ENCODE data around the gene CTAG1B. TPM values are rescaled to one million over a fixed set of nuclear protein-coding genes. Genes with fewer than 3 reads are reported as not detected.

The CTAG1B gene
- total and polyA plus RNA-seq, 2 donors (not counting 1 experiment from before 2014, with no cell fraction given) = 0.09 TPM; not detected in 1

DNA sequence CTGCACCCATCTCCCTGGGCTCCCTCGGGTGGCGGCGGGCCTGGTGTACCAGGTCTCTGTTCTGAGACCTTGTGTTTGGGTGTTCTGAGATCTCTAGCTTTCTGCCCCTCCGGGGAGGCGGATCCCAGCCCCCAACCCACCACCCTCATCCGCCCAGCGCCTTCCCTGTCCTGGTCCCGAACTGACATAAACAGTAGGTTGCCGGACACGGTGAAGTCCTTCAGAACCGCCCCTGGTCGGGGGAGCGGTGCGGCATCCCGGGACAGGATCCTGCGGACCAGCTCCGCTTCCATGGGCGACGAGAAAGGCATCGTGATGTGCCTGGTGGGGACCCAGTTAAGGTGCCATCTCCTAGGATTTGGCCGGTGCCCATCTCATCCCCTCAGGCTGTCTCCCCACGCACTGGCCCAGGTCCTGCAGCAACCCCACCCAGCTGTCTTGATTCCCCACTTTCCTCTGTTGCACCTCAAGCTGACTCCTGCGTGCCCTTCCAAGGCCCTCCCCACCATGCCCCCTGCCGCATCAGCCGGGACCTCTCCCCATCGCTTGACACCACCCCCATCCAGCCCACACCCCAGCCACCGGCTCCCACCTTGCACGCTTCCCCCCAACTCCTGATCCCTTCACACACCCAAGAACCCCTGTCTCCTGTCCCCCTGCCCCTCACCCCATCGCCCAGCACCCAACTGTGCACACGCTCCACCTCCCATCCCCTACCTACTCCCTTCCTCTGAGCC is 33.4 kb upstream of the CTAG1B start:
- POLR2A ChIA-PET = no interaction called here
- H3K36me3 ChIP-seq (replicated peaks in 1 of 2; ENCODE audit: control extremely low read depth in 1 of 2, control insufficient read depth in 1 of 2, extremely low read depth in 1 of 2, insufficient read depth in 2 of 2, low read length in 1 of 2) = no peaks in the 10 kb centered on the region
- no peak overlapping the region for H2AFZ ChIP-seq (ENCODE audit: insufficient read depth, low read depth, low read length, poor library complexity, severe bottlenecking)
- WGBS (ENCODE audit: insufficient coverage) = 91% methylated on average over 13 of the region's 30 CpGs
- no peak for ATAC-seq (ENCODE audit: low read depth)
- no peak overlapping the region for H3K4me3 ChIP-seq (ENCODE audit: control extremely low read depth in 1 of 5, extremely low read depth in 1 of 5, insufficient read depth in 1 of 5, low read depth in 2 of 5, low read length in 4 of 5)
- no peak for TF ChIP-seq EZH2 (IDR thresholded peaks at IDR 0.05; ENCODE audit: borderline replicate concordance, insufficient read depth, low read depth, low read length, poor library complexity, severe bottlenecking)
- TF ChIP-seq, protein P1, sequence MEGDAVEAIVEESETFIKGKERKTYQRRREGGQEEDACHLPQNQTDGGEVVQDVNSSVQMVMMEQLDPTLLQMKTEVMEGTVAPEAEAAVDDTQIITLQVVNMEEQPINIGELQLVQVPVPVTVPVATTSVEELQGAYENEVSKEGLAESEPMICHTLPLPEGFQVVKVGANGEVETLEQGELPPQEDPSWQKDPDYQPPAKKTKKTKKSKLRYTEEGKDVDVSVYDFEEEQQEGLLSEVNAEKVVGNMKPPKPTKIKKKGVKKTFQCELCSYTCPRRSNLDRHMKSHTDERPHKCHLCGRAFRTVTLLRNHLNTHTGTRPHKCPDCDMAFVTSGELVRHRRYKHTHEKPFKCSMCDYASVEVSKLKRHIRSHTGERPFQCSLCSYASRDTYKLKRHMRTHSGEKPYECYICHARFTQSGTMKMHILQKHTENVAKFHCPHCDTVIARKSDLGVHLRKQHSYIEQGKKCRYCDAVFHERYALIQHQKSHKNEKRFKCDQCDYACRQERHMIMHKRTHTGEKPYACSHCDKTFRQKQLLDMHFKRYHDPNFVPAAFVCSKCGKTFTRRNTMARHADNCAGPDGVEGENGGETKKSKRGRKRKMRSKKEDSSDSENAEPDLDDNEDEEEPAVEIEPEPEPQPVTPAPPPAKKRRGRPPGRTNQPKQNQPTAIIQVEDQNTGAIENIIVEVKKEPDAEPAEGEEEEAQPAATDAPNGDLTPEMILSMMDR (IDR thresholded peaks at IDR 0.05) = no peak
- H4K20me1 ChIP-seq (ENCODE audit: control insufficient read depth, insufficient read depth, low read length, poor library complexity, severe bottlenecking) = no peaks in the 10 kb centered on the region
- intact Hi-C loops (cut with micrococcal nuclease) = no loop called here
- no peaks in the 10 kb centered on the region for H3K27me3 ChIP-seq (replicated peaks in 1 of 4; ENCODE audit: control extremely low read depth in 1 of 4, control insufficient read depth in 3 of 4, insufficient read depth in 4 of 4, low read length in 3 of 4)
- H3K4me1 ChIP-seq (ENCODE audit: control insufficient read depth in 2 of 2, insufficient read depth in 2 of 2, low read length in 2 of 2) = no peaks in the 10 kb centered on the region
- no peak overlapping the region for H3K9ac ChIP-seq (ENCODE audit: low read length)
- Mint-ChIP-seq H3K4me3 (no peak overlapping the region), H3K4me1 (no peaks in the 10 kb centered on the region), H3K27ac (no peak overlapping the region), H3K9me3 (ENCODE audit: insufficient read depth) (no peaks in the 10 kb centered on the region), H3K27me3 (no peaks in the 10 kb centered on the region)
- H3K4me2 ChIP-seq (replicated peaks; ENCODE audit: low read depth, low read length, poor library complexity, severe bottlenecking) = no peak overlapping the region
- CTCF ChIA-PET = no interaction called here
- no peak overlapping the region for H3K27ac ChIP-seq (ENCODE audit: low read length in 2 of 2)
- no peaks in the 10 kb centered on the region for H3K9me3 ChIP-seq (ENCODE audit: control extremely low read depth in 1 of 3, control insufficient read depth in 2 of 3, insufficient read depth in 1 of 3, low read length in 2 of 3)
- no peaks in the 10 kb centered on the region for H3K79me2 ChIP-seq (ENCODE audit: control insufficient read depth, insufficient read depth, low read length)
- DNase-seq = no peak

DNA sequence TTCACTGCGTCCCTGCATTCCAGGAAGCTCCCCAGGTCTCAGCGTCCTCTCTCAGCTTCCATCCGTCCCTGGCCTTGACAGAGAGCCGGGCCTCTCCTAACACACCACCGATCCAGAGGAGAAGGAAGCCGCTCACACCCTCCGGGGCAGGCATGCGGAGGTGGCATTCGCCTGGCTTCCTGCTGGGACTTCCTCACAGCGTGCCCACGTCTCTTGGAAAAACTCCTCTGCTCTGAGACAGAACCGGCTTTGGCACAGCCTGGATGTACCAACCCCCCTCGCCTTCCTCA is 31.1 kb upstream of the CTAG1B start:
- ATAC-seq (ENCODE audit: low read depth) (no peak), DNase-seq (no peak)
- Mint-ChIP-seq H3K4me3 (no peak overlapping the region), H3K9me3 (ENCODE audit: insufficient read depth) (no peaks in the 10 kb centered on the region), H3K27me3 (no peaks in the 10 kb centered on the region), H3K4me1 (no peaks in the 10 kb centered on the region), H3K27ac (no peak overlapping the region)
- no peaks in the 10 kb centered on the region for H3K27me3 ChIP-seq (replicated peaks in 1 of 4; ENCODE audit: control extremely low read depth in 1 of 4, control insufficient read depth in 3 of 4, insufficient read depth in 4 of 4, low read length in 3 of 4)
- no peaks in the 10 kb centered on the region for H3K9me3 ChIP-seq (ENCODE audit: control extremely low read depth in 1 of 3, control insufficient read depth in 2 of 3, insufficient read depth in 1 of 3, low read length in 2 of 3)
- no peak overlapping the region for H2AFZ ChIP-seq (ENCODE audit: insufficient read depth, low read depth, low read length, poor library complexity, severe bottlenecking)
- no peak for TF ChIP-seq EZH2 (IDR thresholded peaks at IDR 0.05; ENCODE audit: borderline replicate concordance, insufficient read depth, low read depth, low read length, poor library complexity, severe bottlenecking)
- TF ChIP-seq, protein P1 (IDR thresholded peaks at IDR 0.05) = no peak
- no peaks in the 10 kb centered on the region for H3K4me1 ChIP-seq (ENCODE audit: control insufficient read depth in 2 of 2, insufficient read depth in 2 of 2, low read length in 2 of 2)
- ChIA-PET CTCF (no interaction called here), POLR2A (no interaction called here)
- no peaks in the 10 kb centered on the region for H4K20me1 ChIP-seq (ENCODE audit: control insufficient read depth, insufficient read depth, low read length, poor library complexity, severe bottlenecking)
- H3K36me3 ChIP-seq (replicated peaks in 1 of 2; ENCODE audit: control extremely low read depth in 1 of 2, control insufficient read depth in 1 of 2, extremely low read depth in 1 of 2, insufficient read depth in 2 of 2, low read length in 1 of 2) = no peaks in the 10 kb centered on the region
- H3K4me3 ChIP-seq (ENCODE audit: control extremely low read depth in 1 of 5, extremely low read depth in 1 of 5, insufficient read depth in 1 of 5, low read depth in 2 of 5, low read length in 4 of 5) = no peak overlapping the region
- no peak overlapping the region for H3K27ac ChIP-seq (ENCODE audit: low read length in 2 of 2)
- H3K79me2 ChIP-seq (ENCODE audit: control insufficient read depth, insufficient read depth, low read length) = no peaks in the 10 kb centered on the region
- H3K9ac ChIP-seq (ENCODE audit: low read length) = no peak overlapping the region
- no peak overlapping the region for H3K4me2 ChIP-seq (replicated peaks; ENCODE audit: low read depth, low read length, poor library complexity, severe bottlenecking)
- intact Hi-C loops (cut with micrococcal nuclease) = no loop called here
- WGBS (ENCODE audit: insufficient coverage) = 20% methylated on average over 1 of the region's 13 CpGs

Measured in B cell (primary cell).